IMR-90 (cell line): ENCODE measurements around the gene GPX1. TPM values are rescaled to one million over a fixed set of nuclear protein-coding genes. Genes with fewer than 3 reads are reported as not detected.
A peak's percentile ranks its signal among the peaks of the same experiment; 100 is the strongest.

Experiments
- ATAC-seq: fragments of 200-7000 bp; cut with Tn5 transposase; 2 replicates; pipeline ENCODE4 v1.9.1; 2020; ENCODE audit warnings: low read depth, mild to moderate bottlenecking, moderate library complexity
- BruUV-seq: library from RNA; stranded (reverse); fragments of 400-500 nt; replicated peaks from 2 replicates; lab custom pipeline; 2021; lab: Mats Ljungman, UMichigan
- CTCF ChIA-PET: fragments of 300-600 bp; formaldehyde crosslinking; extraction: SDS; loops from one replicate; lab custom pipeline; 2021; ENCODE audit warnings: antibody characterized with exemption; lab: Yijun Ruan, JAX
- POLR2A ChIA-PET: fragments of 300-600 bp; sonication (Branson Sonifier 250); formaldehyde crosslinking; loops from one replicate; lab custom pipeline; 2022; ENCODE audit warnings: antibody characterized with exemption; ENCODE audit not compliant: unreplicated experiment; lab: Charles Lee
- DNase-seq: peaks from one replicate; pipeline ENCODE4 v3.0.0; 2013
- H2AFZ ChIP-seq: replicated peaks from 2 replicates; pipeline ENCODE3; 2013; ENCODE audit warnings: low read length, mild to moderate bottlenecking; ENCODE audit not compliant: poor library complexity
- H2AK5ac ChIP-seq: 2 replicates; pipeline ENCODE4 v1.6.1; 2013; ENCODE audit warnings: low read depth, low read length, inconsistent platforms
- H2AK9ac ChIP-seq: replicated peaks from 2 replicates; pipeline ENCODE3; 2013; ENCODE audit warnings: mild to moderate bottlenecking, low read depth, low read length, moderate library complexity; ENCODE audit not compliant: poor library complexity
- H2BK120ac ChIP-seq: 2 replicates; pipeline ENCODE4 v1.6.1; 2013; ENCODE audit warnings: low read depth, low read length, inconsistent platforms
- H2BK15ac ChIP-seq: 3 replicates; pipeline ENCODE4 v1.6.1; 2013; ENCODE audit warnings: low read depth, low read length, inconsistent platforms
- H2BK20ac ChIP-seq: 2 replicates; pipeline ENCODE4 v1.6.1; 2013; ENCODE audit warnings: low read depth, mild to moderate bottlenecking, inconsistent platforms, low read length, moderate library complexity
- H2BK5ac ChIP-seq: 2 replicates; pipeline ENCODE4 v1.6.1; 2013; ENCODE audit warnings: mild to moderate bottlenecking, low read depth, low read length, inconsistent platforms; ENCODE audit not compliant: poor library complexity, severe bottlenecking
- H3K14ac ChIP-seq: replicated peaks from 2 replicates; pipeline ENCODE4 v1.6.1; 2013; ENCODE audit warnings: low read depth, low read length, inconsistent platforms
- H3K18ac ChIP-seq: 2 replicates; pipeline ENCODE4 v1.6.1; 2013; ENCODE audit warnings: low read depth, low read length, control low read depth
- H3K23ac ChIP-seq: 2 replicates; pipeline ENCODE4 v1.6.1; 2013; ENCODE audit warnings: low read depth, low read length, inconsistent platforms
- H3K27ac ChIP-seq: 2 replicates; pipeline ENCODE4 v1.5.1; 2013; ENCODE audit warnings: mild to moderate bottlenecking, control low read depth, low read length; ENCODE audit not compliant: insufficient read depth
- H3K27me3 ChIP-seq: 2 replicates; pipeline ENCODE4 v1.6.1; 2013; ENCODE audit warnings: low read length; ENCODE audit not compliant: control insufficient read depth, insufficient read depth
- H3K36me3 ChIP-seq: 2 replicates; pipeline ENCODE4 v1.6.1; 2013; ENCODE audit warnings: low read length, mixed read lengths; ENCODE audit not compliant: control insufficient read depth, insufficient read depth
- H3K4ac ChIP-seq: 2 replicates; pipeline ENCODE4 v1.6.1; 2013; ENCODE audit warnings: low read depth, low read length, inconsistent platforms
- H3K4me1 ChIP-seq: 2 replicates; pipeline ENCODE4 v1.6.1; 2013; ENCODE audit warnings: low read length, mixed read lengths; ENCODE audit not compliant: control insufficient read depth, insufficient read depth
- H3K4me2 ChIP-seq: 2 replicates; pipeline ENCODE4 v1.6.1; 2013; ENCODE audit warnings: low read depth, mild to moderate bottlenecking, control low read depth, low read length, moderate library complexity
- H3K4me3 ChIP-seq: 2 replicates; pipeline ENCODE4 v1.5.1; 2013; ENCODE audit warnings: low read depth, mild to moderate bottlenecking, control low read depth, low read length, moderate library complexity; ENCODE audit not compliant: insufficient read depth
- H3K56ac ChIP-seq: 2 replicates; pipeline ENCODE4 v1.6.1; 2013; ENCODE audit warnings: low read length, inconsistent platforms; ENCODE audit not compliant: insufficient read depth; ENCODE audit errors: extremely low read depth
- H3K79me1 ChIP-seq, 2 experiments: 2 replicates each; pipeline ENCODE4 v1.6.1; 2013; ENCODE audit warnings: low read length in 2 of 2, inconsistent platforms in 1 of 2, low read depth in 1 of 2
- H3K9ac ChIP-seq: 2 replicates; pipeline ENCODE4 v1.6.1; 2013; ENCODE audit warnings: low read depth, low read length, control low read depth
- H3K9me1 ChIP-seq: 2 replicates; pipeline ENCODE4 v1.6.1; 2013; ENCODE audit warnings: low read length, inconsistent platforms; ENCODE audit not compliant: insufficient read depth
- H3K9me3 ChIP-seq: 2 replicates; pipeline ENCODE4 v1.6.1; 2013; ENCODE audit warnings: low read length; ENCODE audit not compliant: control insufficient read depth, insufficient read depth
- H4K20me1 ChIP-seq: 2 replicates; pipeline ENCODE4 v1.6.1; 2013; ENCODE audit warnings: low read length, inconsistent platforms; ENCODE audit not compliant: insufficient read depth
- H4K5ac ChIP-seq: 2 replicates; pipeline ENCODE4 v1.6.1; 2013; ENCODE audit warnings: mild to moderate bottlenecking, low read depth, low read length, control low read depth
- H4K8ac ChIP-seq, 2 experiments: 2 replicates each; pipeline ENCODE4 v1.6.1; 2013; ENCODE audit warnings: low read depth in 2 of 2, low read length in 2 of 2, control low read depth in 1 of 2, inconsistent platforms in 1 of 2
- H4K91ac ChIP-seq: 2 replicates; pipeline ENCODE4 v1.6.1; 2013; ENCODE audit warnings: low read depth, low read length, inconsistent platforms; ENCODE audit not compliant: insufficient read depth
- CHD1 ChIP-seq: IDR thresholded peaks from 2 replicates; pipeline ENCODE4 v1.6.1; 2012; ENCODE audit warnings: low read depth, low read length, improper control_type of control experiment
- CTCF ChIP-seq: conservative IDR thresholded peaks from 2 replicates; pipeline ENCODE4 v1.5.1; 2012; ENCODE audit warnings: mild to moderate bottlenecking, low read depth, low read length, improper control_type of control experiment
- MAFK ChIP-seq: IDR thresholded peaks from 2 replicates; pipeline ENCODE4 v1.6.1; 2012; ENCODE audit warnings: low read depth, low read length, improper control_type of control experiment
- MAZ ChIP-seq: IDR thresholded peaks from 2 replicates; pipeline ENCODE4 v1.6.1; 2012; ENCODE audit warnings: low read depth, mild to moderate bottlenecking, low read length, improper control_type of control experiment, moderate library complexity, borderline replicate concordance
- MXI1 ChIP-seq: IDR thresholded peaks from 2 replicates; pipeline ENCODE4 v1.6.1; 2012; ENCODE audit warnings: low read depth, mild to moderate bottlenecking, low read length, moderate library complexity, borderline replicate concordance
- NFE2L2 ChIP-seq: fragments of 150-350 bp; IDR thresholded peaks from 2 replicates; pipeline ENCODE4 v1.6.1; 2016; ENCODE audit warnings: low read depth, mild to moderate bottlenecking, low read length
- POLR2A ChIP-seq: IDR thresholded peaks from 2 replicates; pipeline ENCODE4 v1.6.1; 2012; ENCODE audit warnings: mild to moderate bottlenecking, low read depth, low read length
- RAD21 ChIP-seq: IDR thresholded peaks from 2 replicates; pipeline ENCODE4 v1.6.1; 2012; ENCODE audit warnings: low read length, improper control_type of control experiment
- RCOR1 ChIP-seq: IDR thresholded peaks from 2 replicates; pipeline ENCODE4 v1.6.1; 2012; ENCODE audit warnings: mild to moderate bottlenecking, low read length, improper control_type of control experiment; ENCODE audit not compliant: insufficient replicate concordance
- RFX5 ChIP-seq: IDR thresholded peaks from 2 replicates; pipeline ENCODE4 v1.8.0; 2012; ENCODE audit warnings: low read depth, mild to moderate bottlenecking, low read length, moderate library complexity
- SMC3 ChIP-seq: fragments of 150-350 bp; IDR thresholded peaks from 2 replicates; pipeline ENCODE4 v1.6.1; 2016; ENCODE audit warnings: low read depth, mild to moderate bottlenecking, antibody characterized with exemption, low read length, moderate library complexity
- WGBS, 2 experiments: methylation state at CpG; one replicate each; pipeline versions ENCODE4 v1.1.5 to v1.1.7; 2013; ENCODE audit warnings: missing lambda C conversion rate in 2 of 2; ENCODE audit not compliant: insufficient read length in 1 of 2; ENCODE audit errors: extremely low coverage in 2 of 2; 5-methylcytosine and 5-hydroxymethylcytosine counted together
- dilution Hi-C: fragments of 300-500 bp; cut with HindIII; formaldehyde crosslinking; loops from one replicate; pipeline ENCODE4 v1.14.3; 2018; ENCODE audit warnings: low sequenced_read_pairs; ENCODE audit not compliant: unreplicated experiment
- in situ Hi-C: fragments of 300-500 bp; cut with MboI; formaldehyde crosslinking; loops from 3 replicates; pipeline ENCODE4 v1.14.3; 2019; ENCODE audit warnings: low sequenced_read_pairs, inconsistent platforms, mixed read lengths
- intact Hi-C: fragments of 100-400 bp; cut with micrococcal nuclease; formaldehyde crosslinking; loops from 2 replicates; pipeline ENCODE4 v1.10.0; 2022
- polyA plus RNA-seq, 3 experiments: library from polyadenylated mRNA; depleted of rRNA; stranded (reverse); fragments of >200 nt; gene quantifications; 2 replicates each; pipeline ENCODE4 v1.2.3, GENCODE V29; 2012; ENCODE audit warnings: low replicate concordance in 1 of 3
- total RNA-seq: library from RNA; depleted of rRNA; stranded (reverse); fragments of >200 nt; gene quantifications from 2 replicates; pipeline ENCODE4 v1.2.3, GENCODE V29; 2012
- TF ChIP-seq, protein P1 (sequence below): fragments of 150-350 bp; IDR thresholded peaks from 2 replicates; pipeline ENCODE4 v1.6.1; 2016; ENCODE audit warnings: low read depth, mild to moderate bottlenecking, low read length, moderate library complexity, borderline replicate concordance

The GPX1 gene
- total and polyA plus RNA-seq, 2 of the 4 experiments (the other 2 are of a cell fraction) = 128 to 680 TPM

DNA sequence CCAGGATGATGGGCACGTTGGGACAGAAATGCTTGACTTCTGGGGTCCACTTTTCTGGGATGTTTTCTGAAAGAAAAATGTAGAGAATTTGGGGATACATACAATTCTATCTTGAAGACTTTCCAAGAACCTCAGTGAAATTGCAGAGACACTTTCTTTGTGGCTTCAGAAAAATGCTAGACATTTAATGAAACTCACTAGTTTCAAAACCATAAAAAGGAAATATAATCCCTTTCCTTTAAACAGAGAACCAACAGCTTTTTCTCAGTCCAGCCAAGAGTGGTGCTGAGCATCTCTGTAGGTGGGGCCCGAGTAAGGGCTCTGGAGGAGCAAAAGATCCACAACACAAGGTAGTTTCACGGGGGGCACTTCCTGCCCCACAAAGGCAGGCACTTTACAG, 4.4 kb upstream of the GPX1 start:
- Histone ChIP-seq H3K4me3 (no peak overlapping the region), H2AFZ (no peak overlapping the region), H2BK15ac (no peak overlapping the region; the same call in 2 of the 3 replicates), H4K91ac (peak overlapping the region; percentile 78), H2BK5ac (peak overlapping the region; percentile 82), H2BK20ac (0 out of 2 replicates have a peak overlapping the region, but pooled peaks have one; percentile 17), H4K8ac (peak overlapping the region in 1 of 2 experiments; percentile 83; a peak in 3 of 4 replicates), H2AK5ac (peak overlapping the region; percentile 86; the same call in 1 of the 2 replicates), H3K27ac (peak overlapping the region; percentile 90), H3K18ac (peak overlapping the region; percentile 92), H3K4me2 (peak overlapping the region; percentile 54), H3K4ac (peak overlapping the region; percentile 93), H3K14ac (peak overlapping the region; percentile 87), H3K36me3 (peaks cover 45% of the 10 kb centered on the region), H4K20me1 (peaks cover 27% of the 10 kb centered on the region), H3K9ac (peak overlapping the region; percentile 22; the same call in 1 of the 2 replicates), H3K9me3 (no peaks in the 10 kb centered on the region), H3K23ac (peak overlapping the region; percentile 91), H2BK120ac (peak overlapping the region; percentile 82), H3K9me1 (0 out of 2 replicates have a peak, but pooled peaks cover 7% of the 10 kb centered on the region), H2AK9ac (peak overlapping the region; percentile 86), H4K5ac (peak overlapping the region; percentile 86), H3K79me1 (peaks cover 22 to 61% of the 10 kb centered on the region in 2 experiments), H3K56ac (peak overlapping the region; percentile 63; the same call in 1 of the 2 replicates), H3K27me3 (no peaks in the 10 kb centered on the region), H3K4me1 (peaks cover 24% of the 10 kb centered on the region)
- peak; percentile 51 for DNase-seq
- in situ Hi-C loops (no loop called here), intact Hi-C loops (loop anchor here (2.0 kb wide), 1 partner anchor 48 kb away; the partner anchor contains the start of gene RHOA), dilution Hi-C loops (no loop called here)
- TF ChIP-seq NFE2L2 (no peak), RFX5 (no peak), CTCF (no peak), MAZ (no peak), MAFK (no peak), POLR2A (no peak), MXI1 (no peak), CHD1 (no peak), RCOR1 (no peak), SMC3 (no peak), RAD21 (no peak)
- TF ChIP-seq, protein P1, sequence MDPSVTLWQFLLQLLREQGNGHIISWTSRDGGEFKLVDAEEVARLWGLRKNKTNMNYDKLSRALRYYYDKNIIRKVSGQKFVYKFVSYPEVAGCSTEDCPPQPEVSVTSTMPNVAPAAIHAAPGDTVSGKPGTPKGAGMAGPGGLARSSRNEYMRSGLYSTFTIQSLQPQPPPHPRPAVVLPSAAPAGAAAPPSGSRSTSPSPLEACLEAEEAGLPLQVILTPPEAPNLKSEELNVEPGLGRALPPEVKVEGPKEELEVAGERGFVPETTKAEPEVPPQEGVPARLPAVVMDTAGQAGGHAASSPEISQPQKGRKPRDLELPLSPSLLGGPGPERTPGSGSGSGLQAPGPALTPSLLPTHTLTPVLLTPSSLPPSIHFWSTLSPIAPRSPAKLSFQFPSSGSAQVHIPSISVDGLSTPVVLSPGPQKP = no peak
- BruUV-seq = no TSS peak
- peak; percentile 19 for ATAC-seq
- ChIA-PET CTCF (interaction anchor here (0.6 kb wide), 1 partner anchor 608 kb away, joined by 3 read pairs; no protein-coding TSS in a partner anchor), POLR2A (interaction anchor here (0.6 kb wide), 1 partner anchor 230 kb away, joined by 3 read pairs; no protein-coding TSS in a partner anchor)
- WGBS, 2 experiments = no CpG with 5 or more reads among the region's 3 CpGs
